GM21515 (cell line): Measurements from ENCODE around the gene BICC1.

ENCODE experiments used
- ATAC-seq: cut with Tn5 transposase; IDR thresholded peaks from one replicate; pipeline ENCODE4 v1.9.1; 2021; ENCODE audit not compliant: unreplicated experiment

Gene BICC1

DNA sequence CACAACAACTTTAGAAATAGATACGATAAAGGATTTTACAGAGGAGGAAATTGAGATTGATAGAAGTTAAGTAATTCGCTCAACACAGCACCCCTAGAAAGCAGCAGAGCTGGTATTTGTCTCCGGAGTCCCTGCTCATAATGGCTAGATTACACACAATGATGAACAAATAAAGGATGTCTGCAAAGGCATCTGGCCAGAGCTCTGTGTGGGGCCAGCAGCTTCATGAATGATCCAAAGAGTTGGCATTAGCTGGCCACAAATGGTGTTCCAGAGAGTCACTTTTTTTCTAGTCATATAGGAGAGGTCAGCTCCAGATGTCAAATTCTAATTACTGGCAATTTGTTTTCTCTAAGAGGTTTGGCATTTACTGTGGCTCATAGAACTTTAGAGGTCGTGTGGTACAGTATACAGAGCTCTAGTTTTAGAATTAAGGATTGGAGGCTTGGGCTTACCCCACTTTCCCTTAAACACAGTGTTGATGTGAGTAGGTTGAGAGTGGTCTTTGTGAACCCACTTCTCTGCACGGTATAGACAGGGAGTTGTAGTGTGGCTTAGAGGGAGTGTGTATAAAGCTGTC, 186.2 kb downstream of the BICC1 start:
- ATAC-seq, result no peak

DNA sequence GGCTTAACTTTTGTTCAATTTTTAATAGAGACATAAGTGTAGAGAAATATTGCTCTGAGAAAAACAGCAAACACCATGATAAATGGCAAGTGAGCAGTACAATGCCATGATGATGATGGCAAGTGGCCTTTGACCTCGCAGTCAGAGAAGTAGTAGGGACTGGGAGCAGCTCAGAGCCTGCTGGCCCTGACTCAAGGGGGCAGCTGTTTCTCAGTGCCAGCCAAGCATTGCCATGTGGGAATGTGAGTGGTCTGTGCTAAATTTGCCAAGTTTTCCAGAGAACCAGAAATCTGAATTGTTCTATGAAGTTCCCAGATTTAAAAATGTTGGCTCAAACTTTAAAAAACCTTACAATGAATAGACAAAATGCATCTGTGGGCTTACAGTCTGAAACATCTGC, 187.9 kb downstream of the BICC1 start:
- ATAC-seq, result no peak

DNA sequence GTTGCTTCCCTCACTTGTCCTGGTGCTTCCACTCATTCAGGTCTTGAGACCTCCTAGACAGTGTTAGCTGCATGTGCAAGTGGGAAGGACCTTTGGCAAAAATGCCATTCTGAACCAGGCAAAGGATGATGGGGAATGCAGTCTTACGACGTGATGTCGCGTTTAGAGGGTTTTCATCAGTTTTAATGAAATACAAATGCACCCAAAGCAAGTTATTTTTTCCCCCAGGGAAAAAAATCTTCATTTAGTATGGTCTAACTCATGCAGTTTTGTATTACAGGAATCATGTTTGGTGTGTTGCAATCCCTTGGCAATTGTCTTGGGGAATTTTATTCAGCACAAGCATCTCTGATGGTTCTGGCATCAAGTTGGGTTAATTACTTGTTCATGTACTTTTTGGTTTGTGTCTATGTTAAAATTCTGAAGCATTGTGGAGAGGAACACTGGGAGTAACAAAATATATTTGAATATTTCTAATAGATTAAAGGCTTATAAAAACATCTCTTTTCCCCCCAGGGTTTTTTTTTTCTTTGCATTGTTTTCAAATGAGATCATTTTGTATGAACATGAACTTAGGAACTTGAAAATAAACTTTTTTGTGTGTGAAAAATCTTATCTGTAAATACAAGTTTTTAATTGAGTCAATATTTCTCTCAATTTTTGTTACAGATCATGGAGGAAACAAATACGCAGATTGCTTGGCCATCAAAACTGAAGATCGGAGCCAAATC, 188.9 kb downstream of the BICC1 start:
- ATAC-seq, result no peak

DNA sequence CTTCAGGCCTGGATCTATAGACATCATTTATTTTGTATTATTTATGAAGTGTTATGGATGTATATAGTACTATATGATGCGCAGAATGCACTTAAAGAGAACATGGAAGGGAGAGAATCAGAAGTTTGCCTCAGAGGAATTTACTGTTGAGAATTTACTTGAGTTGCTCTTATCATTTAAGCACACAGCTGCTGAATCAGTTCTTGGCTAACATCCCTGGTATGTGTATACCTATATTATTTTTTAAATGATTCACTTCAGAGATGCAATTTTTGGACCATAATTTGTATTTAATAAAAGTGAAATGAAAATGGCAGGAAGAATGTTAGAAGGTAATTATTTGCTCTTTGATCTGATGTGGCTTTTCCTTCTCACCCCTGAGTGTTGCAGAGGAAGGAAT, 191.6 kb downstream of the BICC1 start:
- ATAC-seq, result no peak

DNA sequence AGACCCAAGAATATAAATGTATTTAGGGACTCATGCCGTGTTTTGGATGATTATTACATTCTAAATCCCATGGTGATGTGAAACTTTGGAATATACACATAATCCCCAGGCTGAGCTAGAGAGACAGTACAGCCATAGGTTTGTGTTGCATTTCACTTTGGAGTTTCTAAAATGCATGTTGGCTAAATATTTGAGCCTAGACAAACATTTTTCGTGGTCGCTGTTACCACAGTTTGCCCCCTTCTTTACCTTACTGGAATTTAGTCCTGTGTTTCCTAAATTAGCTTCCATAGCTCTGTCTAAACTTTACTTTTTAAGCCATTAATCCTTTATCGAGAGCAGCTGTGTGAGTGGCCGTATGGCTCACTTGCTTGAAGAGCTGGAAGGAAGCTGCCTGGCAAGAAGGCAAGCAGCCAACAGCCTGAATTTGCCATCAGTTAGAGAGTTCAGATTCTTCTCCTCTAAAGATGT, 192.0 kb downstream of the BICC1 start:
- ATAC-seq, result no peak

DNA sequence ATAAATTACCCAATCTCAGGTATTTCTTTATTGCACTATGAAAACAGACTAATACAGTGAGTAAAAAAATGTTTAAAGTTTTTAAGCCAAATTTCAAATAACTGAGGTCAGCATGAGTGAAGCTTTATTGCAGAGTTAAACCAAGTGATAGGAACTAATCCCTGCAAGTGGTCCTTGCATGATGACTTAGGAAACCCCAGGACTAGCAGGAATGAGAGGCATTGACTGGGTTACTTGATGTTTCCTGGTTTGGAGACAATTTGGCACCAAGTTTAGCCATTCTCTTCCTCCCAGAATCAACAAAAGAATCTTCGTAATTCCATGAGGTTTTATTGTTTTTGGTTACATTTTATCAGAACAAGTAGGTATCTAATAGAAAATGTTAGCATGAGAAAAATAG, 194.2 kb downstream of the BICC1 start:
- ATAC-seq, result no peak

DNA sequence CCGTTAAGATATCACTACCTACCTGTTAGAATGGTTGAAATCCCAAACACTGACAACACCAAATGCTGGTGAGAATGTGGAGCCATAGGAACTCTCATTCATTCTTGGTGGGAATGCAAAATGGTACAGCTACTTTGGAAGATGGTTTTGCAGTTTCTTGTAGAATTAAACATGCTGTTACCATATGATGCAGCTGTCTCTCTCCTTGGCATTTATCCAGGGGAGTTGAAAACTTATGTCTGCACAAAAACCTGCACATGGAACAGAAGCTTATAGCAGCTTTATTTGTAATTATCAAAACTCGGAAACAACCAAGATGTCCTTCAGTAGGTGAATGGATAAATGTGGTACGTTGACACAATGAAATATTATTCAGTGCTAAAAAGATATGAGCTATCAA, 199.5 kb downstream of the BICC1 start:
- no peak for ATAC-seq

DNA sequence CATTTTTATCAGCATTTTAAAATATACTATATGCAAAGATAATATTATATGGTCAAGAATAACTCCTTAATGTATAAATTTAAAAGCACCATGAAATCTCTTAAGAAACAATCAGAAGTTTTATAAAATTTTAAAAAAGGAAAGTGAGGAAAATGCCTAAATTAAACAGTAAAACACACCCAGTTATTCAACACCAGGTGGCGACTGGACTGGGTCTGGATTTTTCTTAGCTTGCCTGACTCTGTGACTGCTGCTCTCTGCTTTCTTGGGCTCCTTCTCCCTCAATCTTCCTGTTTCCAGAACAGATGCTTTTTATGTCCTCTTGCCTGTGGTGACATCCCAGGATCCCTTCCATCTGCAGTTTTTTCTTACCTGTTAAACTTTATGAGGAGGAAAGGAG, 200.3 kb downstream of the BICC1 start:
- no peak for ATAC-seq

DNA sequence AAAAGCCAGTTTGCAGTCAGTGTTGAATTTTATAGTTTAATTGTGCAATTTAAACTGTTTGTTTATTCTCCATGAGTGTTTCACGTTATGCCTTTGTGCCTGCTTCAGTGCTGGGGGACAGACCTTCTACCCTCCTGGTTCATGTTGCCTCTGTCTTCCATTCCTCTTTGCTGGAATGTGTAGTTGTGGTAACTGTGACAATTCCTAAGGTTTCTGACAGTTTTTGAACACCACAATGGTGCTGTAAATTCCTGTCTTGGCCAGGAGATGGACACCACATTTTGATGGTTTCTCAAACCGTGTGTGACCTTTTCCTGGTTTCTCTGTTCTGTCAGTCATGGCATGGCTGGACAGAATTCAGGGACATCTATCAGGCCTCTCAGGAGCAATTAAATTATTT, 201.7 kb downstream of the BICC1 start:
- no peak for ATAC-seq

DNA sequence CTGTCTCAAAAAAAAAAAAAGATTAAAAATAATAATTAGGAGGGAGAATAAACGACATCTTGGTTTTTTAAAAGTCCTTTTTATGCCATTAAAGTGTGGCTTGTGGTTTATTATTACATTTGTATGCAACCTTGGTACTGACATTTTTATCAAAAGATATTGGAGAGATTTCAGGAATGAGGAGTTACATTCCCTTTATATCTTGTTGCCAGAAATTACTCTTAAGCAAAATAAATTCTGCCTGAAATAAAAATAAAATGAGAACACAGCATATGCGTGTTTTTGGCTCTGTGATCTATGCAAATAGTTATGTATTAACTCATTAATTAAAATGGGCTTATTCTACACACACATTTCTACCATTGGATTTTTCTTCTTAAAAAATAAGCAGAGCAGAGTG, 202.4 kb downstream of the BICC1 start:
- no peak for ATAC-seq

DNA sequence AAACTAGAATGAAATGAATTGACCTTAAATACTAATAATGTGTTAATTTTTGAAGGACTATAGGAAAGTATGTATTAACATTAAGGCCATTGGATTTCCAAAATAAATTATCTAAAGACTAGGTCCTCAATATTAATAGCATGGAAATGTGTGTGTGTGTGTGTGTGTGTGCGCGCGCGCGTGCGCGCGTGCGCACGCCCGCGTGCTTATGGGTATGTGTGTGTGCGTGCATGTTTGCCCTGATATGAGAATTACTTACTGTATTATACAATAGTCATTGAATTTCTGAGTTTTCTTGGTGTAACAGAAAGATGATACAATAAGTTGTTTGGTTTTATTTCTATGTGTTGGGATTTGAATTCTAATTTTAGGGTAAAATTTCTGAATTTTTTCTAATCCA, 205.9 kb downstream of the BICC1 start:
- no peak for ATAC-seq

DNA sequence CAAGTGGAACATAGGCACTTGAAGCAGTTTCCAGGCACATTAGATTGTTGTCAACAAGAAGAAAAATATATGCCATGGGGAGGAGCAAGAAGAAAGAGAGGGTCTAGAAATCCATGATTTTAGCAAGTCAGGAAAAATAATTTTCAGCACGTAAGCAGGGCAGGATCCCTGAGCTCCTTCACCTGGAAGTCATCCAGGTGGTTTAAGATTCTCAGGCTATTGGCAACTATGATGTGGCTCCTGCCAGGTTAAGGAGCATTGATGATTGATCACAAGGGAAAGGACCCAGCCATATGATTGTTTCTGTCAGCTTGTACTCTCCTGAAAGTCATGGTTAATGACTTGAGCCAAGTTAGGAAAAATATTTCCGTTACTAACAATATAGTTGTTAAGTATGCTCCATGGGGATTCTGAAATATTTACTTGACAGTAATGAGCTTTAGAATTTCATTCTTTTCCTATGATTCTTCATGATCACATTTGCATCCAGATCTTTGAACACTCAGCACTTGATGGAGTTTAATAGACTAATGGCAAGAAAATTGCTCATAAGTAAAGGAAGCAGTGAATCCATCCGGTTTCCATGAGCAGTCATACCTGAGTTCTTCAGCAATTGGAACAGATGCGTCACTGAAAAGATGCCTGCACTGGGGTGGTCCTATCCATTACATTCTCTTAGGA, 209.1 kb downstream of the BICC1 start:
- no peak for ATAC-seq

DNA sequence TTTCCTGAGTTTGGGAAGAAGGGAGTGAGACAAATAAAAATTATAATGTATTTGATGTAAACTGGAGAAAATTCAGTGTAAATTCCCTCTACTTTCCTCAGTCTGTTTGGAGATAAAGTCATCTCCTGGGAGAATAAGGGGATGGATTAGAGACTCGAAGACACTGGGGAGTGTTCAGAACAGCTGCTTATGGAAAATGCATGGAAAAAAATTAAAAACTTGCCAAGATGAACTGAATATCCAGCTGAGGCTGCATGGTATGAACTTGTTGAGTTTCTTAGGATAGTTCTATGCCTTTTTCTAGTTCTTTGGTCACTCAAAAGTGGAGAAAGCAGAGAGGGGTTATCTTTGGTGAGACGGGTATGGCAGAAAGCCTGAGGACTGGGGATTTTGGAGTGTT, 210.5 kb downstream of the BICC1 start:
- no peak for ATAC-seq

DNA sequence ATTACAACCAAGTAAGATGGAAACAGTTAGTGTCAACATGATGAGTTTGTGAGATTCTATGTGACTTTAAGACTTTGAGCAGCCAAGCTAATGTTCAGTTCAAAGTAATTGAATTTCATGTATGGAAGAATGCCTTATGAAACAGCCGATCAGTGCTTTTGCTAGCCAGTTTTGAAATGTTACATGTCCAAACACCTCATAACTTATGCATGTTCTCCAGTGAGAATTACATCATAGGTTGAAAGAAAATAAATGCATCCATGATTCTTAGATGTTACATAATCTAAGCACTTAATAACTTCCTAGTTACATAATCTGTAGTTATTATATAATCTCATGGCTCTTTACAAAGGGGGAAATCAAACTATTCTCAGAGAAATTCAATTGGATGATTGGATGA, 211.3 kb downstream of the BICC1 start:
- ATAC-seq, result no peak

DNA sequence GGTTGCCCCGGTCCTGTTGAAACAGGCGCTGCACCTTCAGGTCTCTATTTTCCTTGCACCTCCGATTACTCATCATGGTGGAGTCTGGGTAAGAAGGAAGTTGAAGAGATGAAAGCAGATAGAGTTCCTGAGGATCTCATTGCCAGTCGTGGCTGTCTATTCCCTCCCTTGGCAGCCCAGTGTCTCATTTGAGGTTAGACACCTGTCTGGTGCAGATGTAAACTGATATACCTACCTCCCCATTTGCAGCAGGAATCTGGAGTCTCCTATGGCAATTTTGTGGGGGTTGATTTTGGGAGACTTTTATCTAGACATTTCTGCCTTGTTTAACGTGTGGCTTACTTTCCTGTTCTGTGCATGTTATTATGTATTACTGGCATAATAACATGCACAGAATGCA, 212.1 kb downstream of the BICC1 start:
- no peak for ATAC-seq

DNA sequence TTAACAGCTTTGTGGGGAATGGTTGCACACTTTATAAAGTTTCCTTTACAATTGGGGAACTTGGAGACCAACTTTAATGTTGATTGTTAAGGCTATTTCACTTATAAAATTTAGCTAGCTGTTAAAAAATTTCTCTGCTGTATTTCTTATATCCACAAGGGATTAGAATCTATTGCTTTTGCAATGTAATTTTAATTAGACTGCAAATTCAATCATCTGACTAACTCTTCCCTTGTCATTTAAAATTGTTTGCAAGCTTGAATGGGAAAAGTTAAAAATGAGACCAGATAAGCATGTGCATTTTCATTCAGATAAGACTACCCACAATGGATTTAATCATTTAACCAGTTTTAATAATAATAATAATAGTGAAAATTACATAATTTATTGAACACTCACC, 213.2 kb downstream of the BICC1 start:
- no peak for ATAC-seq

DNA sequence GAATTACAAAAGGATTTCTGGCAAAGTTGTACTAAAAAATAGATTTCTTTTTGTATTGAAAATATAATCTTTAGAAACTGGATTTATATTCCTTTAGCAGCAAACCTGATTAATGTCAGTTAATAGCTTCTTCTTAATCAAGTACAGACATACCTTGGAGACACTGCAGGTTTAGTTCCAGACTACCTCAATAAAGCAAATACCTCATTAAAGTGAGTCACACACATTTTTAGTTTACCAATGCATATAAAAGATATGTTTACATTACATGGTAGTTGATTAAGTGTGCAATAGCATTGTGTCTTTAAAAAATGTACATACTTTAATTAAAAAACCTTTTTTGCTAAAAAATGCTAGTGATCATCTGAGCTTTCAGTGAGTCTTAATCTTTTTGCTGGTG, 215.0 kb downstream of the BICC1 start:
- no peak for ATAC-seq

DNA sequence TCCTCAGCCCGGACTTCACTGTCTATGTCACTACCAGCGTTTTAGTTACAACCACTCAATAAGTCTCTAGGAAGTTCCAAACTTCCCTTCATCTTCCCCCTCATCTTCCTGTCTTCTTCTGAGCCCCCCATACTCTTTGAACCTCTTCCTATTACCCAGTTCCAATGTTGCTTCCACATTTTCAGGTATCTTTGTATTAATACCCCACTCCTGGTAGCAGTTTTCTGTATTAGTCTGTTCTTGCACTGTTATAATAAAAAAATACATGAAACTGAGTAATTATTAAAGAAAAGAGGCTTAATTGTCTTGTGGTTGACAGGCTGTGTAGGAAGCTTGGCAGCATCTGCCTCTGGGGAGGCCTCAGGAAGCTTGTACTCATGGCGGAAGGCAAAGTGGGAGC, 218.6 kb downstream of the BICC1 start:
- ATAC-seq, result no peak

DNA sequence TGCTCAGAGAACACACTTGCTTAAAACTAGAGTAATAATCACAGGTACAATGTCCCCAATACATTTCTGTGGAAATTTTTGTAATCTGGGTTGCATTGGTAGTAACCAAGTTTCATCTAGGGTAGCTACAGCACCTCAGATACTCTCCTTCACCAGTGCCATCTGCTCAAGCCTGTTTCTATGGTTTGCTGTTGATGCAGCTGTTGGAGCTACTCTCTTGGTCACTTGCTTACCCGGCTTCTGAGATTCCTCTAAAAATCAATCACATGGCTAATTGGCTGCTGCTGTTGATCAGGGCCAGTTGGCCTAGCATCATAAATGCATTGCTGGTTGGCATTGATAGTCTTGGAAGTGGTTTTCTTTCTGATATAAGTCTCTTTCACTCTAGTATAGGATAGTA, 220.8 kb downstream of the BICC1 start:
- ATAC-seq, result no peak

DNA sequence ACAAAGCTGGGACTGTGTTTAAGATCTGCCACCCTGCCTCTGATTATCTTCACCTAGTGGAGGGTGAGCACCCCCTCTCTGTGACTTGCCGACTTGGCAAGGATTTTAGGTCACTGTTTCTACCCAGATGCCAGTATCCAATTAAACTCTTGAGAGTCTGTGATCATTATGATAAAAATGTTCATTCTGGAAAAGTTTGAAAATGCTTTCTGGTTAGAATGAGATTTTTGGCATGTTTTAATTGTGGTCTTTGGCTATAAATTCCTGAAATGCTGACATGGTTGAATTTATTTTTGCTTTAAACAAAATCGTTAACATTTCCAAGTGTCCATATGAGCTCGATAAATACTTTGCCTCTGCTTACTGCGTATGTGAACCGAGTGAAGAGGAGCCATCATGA, 221.4 kb downstream of the BICC1 start:
- no peak for ATAC-seq

DNA sequence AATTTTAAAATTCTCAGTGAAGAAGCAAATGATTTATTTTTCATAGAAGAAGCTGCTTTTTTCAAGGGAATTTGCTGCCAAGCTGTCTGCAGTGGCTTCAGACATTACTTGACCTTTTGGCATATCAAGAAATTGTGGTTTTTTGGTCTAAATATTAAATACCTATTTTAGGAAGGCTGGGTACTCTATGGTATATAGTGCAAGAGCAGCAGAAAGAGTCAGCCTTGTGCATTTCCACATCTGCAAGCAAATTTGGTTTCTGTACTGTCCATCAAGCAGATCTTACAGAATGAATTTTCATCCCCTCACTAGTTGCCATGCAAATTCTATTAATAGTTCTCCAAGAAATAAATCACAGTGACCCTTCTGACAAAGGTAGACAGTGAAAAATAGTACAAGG, 222.0 kb downstream of the BICC1 start:
- no peak for ATAC-seq

DNA sequence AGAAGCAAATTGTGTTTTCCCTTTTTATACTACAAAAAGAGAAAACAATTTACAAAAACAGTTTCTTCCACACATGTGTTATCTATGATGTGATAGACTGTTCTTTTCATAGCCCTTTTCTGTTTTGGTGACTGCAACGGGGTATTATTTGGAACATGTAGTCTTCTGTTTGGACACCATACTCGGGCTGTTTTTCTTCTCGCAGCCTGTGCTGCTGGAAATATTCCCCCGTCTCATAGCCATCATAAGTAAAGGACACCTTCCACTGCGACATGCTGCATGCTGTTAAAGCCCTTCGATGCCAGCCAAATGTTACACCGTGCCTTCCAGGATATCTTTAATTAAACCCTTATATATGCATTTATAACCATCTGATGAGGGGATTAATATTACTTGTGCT, 222.4 kb downstream of the BICC1 start:
- ATAC-seq, result no peak
